Liver (tissue), 9 donors: ENCODE data around the gene BRI3BP. TPM values are rescaled to one million over a fixed set of nuclear protein-coding genes. Genes with fewer than 3 reads are reported as not detected.

ENCODE experiments used
- DNase-seq: peaks from one replicate; pipeline ENCODE4 v3.0.0-alpha.2; 2017; ENCODE audit warnings: low spot score
- H3K27ac ChIP-seq, 2 donors: one replicate each; pipeline ENCODE4 v1.7.0; 2013; ENCODE audit warnings: inconsistent platforms in 2 of 2, low read length in 2 of 2, control low read depth in 1 of 2, low read depth in 1 of 2, mild to moderate bottlenecking in 1 of 2
- H3K27me3 ChIP-seq, 4 donors: one replicate each; pipeline versions ENCODE4 v1.6.1 to v1.7.0; 2013; ENCODE audit warnings: low read length in 3 of 4, inconsistent platforms in 1 of 4, mild to moderate bottlenecking in 1 of 4, moderate library complexity in 1 of 4; ENCODE audit not compliant: control insufficient read depth in 4 of 4, insufficient read depth in 4 of 4
- H3K36me3 ChIP-seq, 4 donors: one replicate each; pipeline versions ENCODE4 v1.6.1 to v1.7.0; 2013; ENCODE audit warnings: low read length in 3 of 4, mild to moderate bottlenecking in 3 of 4, low read depth in 1 of 4, moderate library complexity in 1 of 4; ENCODE audit not compliant: control insufficient read depth in 4 of 4, insufficient read depth in 3 of 4
- H3K4me1 ChIP-seq, 4 donors: one replicate each; pipeline versions ENCODE4 v1.6.1 to v1.7.0; 2013; ENCODE audit warnings: low read length in 3 of 4, mild to moderate bottlenecking in 3 of 4, moderate library complexity in 1 of 4; ENCODE audit not compliant: control insufficient read depth in 4 of 4, insufficient read depth in 4 of 4
- H3K4me3 ChIP-seq, 3 donors: one replicate each; pipeline versions ENCODE4 v1.6.1 to v1.7.0; 2013; ENCODE audit warnings: low read length in 3 of 3, control low read depth in 1 of 3, low read depth in 1 of 3, mild to moderate bottlenecking in 1 of 3
- H3K9ac ChIP-seq, 2 donors: one replicate each; pipeline ENCODE4 v1.7.0; 2013; ENCODE audit warnings: low read length in 2 of 2, mild to moderate bottlenecking in 2 of 2, moderate library complexity in 2 of 2, control low read depth in 1 of 2, low read depth in 1 of 2
- H3K9me3 ChIP-seq, 4 donors: one replicate each; pipeline versions ENCODE4 v1.6.1 to v1.7.0; 2013; ENCODE audit warnings: low read length in 3 of 4; ENCODE audit not compliant: control insufficient read depth in 4 of 4
- ATF3 ChIP-seq: IDR thresholded peaks from 2 replicates; pipeline ENCODE4 v1.6.1; 2016; ENCODE audit warnings: antibody characterized with exemption
- CTCF ChIP-seq: fragments of 150-350 bp; IDR thresholded peaks from 2 replicates; pipeline ENCODE4 v1.5.1; 2017; ENCODE audit warnings: improper control_type of control experiment, low read depth, low read length; ENCODE audit not compliant: missing input control
- EGR1 ChIP-seq, 2 donors: IDR thresholded peaks; 2 replicates each; pipeline ENCODE4 v1.6.1; 2016 to 2018; ENCODE audit warnings: antibody characterized with exemption in 2 of 2, low read depth in 2 of 2
- FOXA1 ChIP-seq: IDR thresholded peaks from 2 replicates; pipeline ENCODE4 v1.6.1; 2016; ENCODE audit warnings: antibody characterized with exemption
- FOXA2 ChIP-seq: IDR thresholded peaks from 2 replicates; pipeline ENCODE4 v1.6.1; 2016; ENCODE audit warnings: antibody characterized with exemption
- GABPA ChIP-seq, 2 donors: IDR thresholded peaks in 1 of 2; conservative IDR thresholded peaks in 1 of 2; 2 replicates each; pipeline ENCODE4 v1.6.1; 2016; ENCODE audit warnings: antibody characterized with exemption in 2 of 2, mild to moderate bottlenecking in 1 of 2, moderate library complexity in 1 of 2
- HNF4A ChIP-seq, 2 donors: conservative IDR thresholded peaks; 2 replicates each; pipeline ENCODE4 v1.6.1; 2016; ENCODE audit warnings: antibody characterized with exemption in 2 of 2, mild to moderate bottlenecking in 2 of 2
- HNF4G ChIP-seq: IDR thresholded peaks from 2 replicates; pipeline ENCODE4 v1.6.1; 2016; ENCODE audit warnings: antibody characterized with exemption
- JUND ChIP-seq, 2 donors: IDR thresholded peaks; 2 replicates each; pipeline ENCODE4 v1.6.1; 2016; ENCODE audit warnings: antibody characterized with exemption in 2 of 2
- MAX ChIP-seq: IDR thresholded peaks from 2 replicates; pipeline ENCODE4 v1.6.1; 2016; ENCODE audit warnings: antibody characterized with exemption
- NR2F2 ChIP-seq: IDR thresholded peaks from 2 replicates; pipeline ENCODE4 v1.6.1; 2016; ENCODE audit warnings: antibody characterized with exemption
- RAD21 ChIP-seq, 2 donors: IDR thresholded peaks; 2 replicates each; pipeline ENCODE4 v1.6.1; 2016; ENCODE audit warnings: antibody characterized with exemption in 2 of 2, mild to moderate bottlenecking in 2 of 2
- REST ChIP-seq: IDR thresholded peaks from 2 replicates; pipeline ENCODE4 v1.6.1; 2016; ENCODE audit warnings: antibody characterized with exemption, mild to moderate bottlenecking
- RXRA ChIP-seq, 2 donors: IDR thresholded peaks; 2 replicates each; pipeline ENCODE4 v1.6.1; 2017 to 2018; ENCODE audit warnings: antibody characterized with exemption in 2 of 2, mild to moderate bottlenecking in 1 of 2
- SP1 ChIP-seq: IDR thresholded peaks from 2 replicates; pipeline ENCODE4 v1.6.1; 2018; ENCODE audit warnings: antibody characterized with exemption, mild to moderate bottlenecking
- TAF1 ChIP-seq: conservative IDR thresholded peaks from 2 replicates; pipeline ENCODE4 v1.6.1; 2016; ENCODE audit warnings: antibody characterized with exemption, mild to moderate bottlenecking
- YY1 ChIP-seq: IDR thresholded peaks from 2 replicates; pipeline ENCODE4 v1.6.1; 2016; ENCODE audit warnings: antibody characterized with exemption, mild to moderate bottlenecking
- WGBS: extraction: QIAGEN DNeasy Blood & Tissue Kit; methylation state at CpG from one replicate; pipeline ENCODE4 v1.1.7; 2013; 5-methylcytosine and 5-hydroxymethylcytosine counted together
- polyA plus RNA-seq, 2 donors: library from polyadenylated mRNA; stranded (reverse) in 1 of 2; unstranded in 1 of 2; fragments of 200-250 nt in 1 of 2; fragments of >200 nt in 1 of 2; fragmentation: Nextera tagmentation in 1 of 2; extraction: Ambion mirVana in 1 of 2; gene quantifications; one replicate each; pipeline versions ENCODE4 v1.2.1 to v1.2.3, GENCODE V29; 2013 to 2015
- total RNA-seq, 2 donors: library from RNA; depleted of rRNA; stranded (reverse); fragments of >200 nt; gene quantifications; one replicate each; pipeline ENCODE4 v1.2.3, GENCODE V29; 2014
- donor health status: healthy.
- donor health status: healthy.
- donor health status: healthy.
- donor health status: healthy.
- donor health status: healthy.

Gene BRI3BP
- total and polyA plus RNA-seq, 4 donors: 2.4 to 15.3 (median 4.7) TPM

- no peak for TF ChIP-seq REST
- no peak for TF ChIP-seq JUND (IDR thresholded peaks at IDR 0.05)
- no peak for TF ChIP-seq EGR1 (IDR thresholded peaks at IDR 0.05; ENCODE audit: low read depth in 2 of 2)
Observed at GRCh38 chr12:125050446-125050845, 57.0 kb downstream of the BRI3BP start (continued).

GRCh38 chr12:125050868-125051267 lies 57.4 kb downstream of the BRI3BP start:
- H3K9me3 ChIP-seq: no peaks in the 10 kb centered on the region
- TF ChIP-seq ATF3: no peak
- TF ChIP-seq NR2F2: no peak
- H3K9ac ChIP-seq: no peak overlapping the region
- no peak overlapping the region for H3K4me3 ChIP-seq
- H3K36me3 ChIP-seq: no peaks in the 10 kb centered on the region
- no peak for DNase-seq
- no peak overlapping the region for H3K27ac ChIP-seq
- WGBS: 80% methylated on average over 3 of the region's 3 CpGs
- H3K27me3 ChIP-seq: no peaks in the 10 kb centered on the region
- H3K4me1 ChIP-seq: peaks cover 0 to 5% (median 3%) of the 10 kb centered on the region in 4 donors

GRCh38 chr12:125053821-125054220 lies 60.4 kb downstream of the BRI3BP start:
- H3K9ac ChIP-seq: no peak overlapping the region
- no peaks in the 10 kb centered on the region for H3K36me3 ChIP-seq
- 81% methylated on average over 8 of the region's 8 CpGs for WGBS
- H3K4me3 ChIP-seq: no peak overlapping the region
- TF ChIP-seq ATF3 (no peak), TAF1 (no peak), RAD21 (IDR thresholded peaks at IDR 0.05) (no peak), RXRA (IDR thresholded peaks at IDR 0.05) (no peak), FOXA1 (no peak), SP1 (no peak), GABPA (IDR thresholded peaks at IDR 0.05 in 1 of 2, conservative IDR thresholded peaks at IDR 0.05 in 1 of 2) (no peak), FOXA2 (no peak), YY1 (no peak), EGR1 (IDR thresholded peaks at IDR 0.05; ENCODE audit: low read depth in 2 of 2) (no peak), REST (no peak), MAX (no peak), JUND (IDR thresholded peaks at IDR 0.05) (no peak), HNF4G (no peak), CTCF (no peak), HNF4A (conservative IDR thresholded peaks at IDR 0.05) (no peak), NR2F2 (no peak)
- DNase-seq: no peak
- H3K27ac ChIP-seq: no peak overlapping the region
- no peaks in the 10 kb centered on the region for H3K27me3 ChIP-seq
- no peaks in the 10 kb centered on the region for H3K9me3 ChIP-seq
- peaks cover 0 to 5% (median 3%) of the 10 kb centered on the region in 4 donors for H3K4me1 ChIP-seq
